Heart left ventricle (tissue), 16 donors: ENCODE data around the gene MLC1. TPM values are rescaled to one million over a fixed set of nuclear protein-coding genes. Genes with fewer than 3 reads are reported as not detected.

Source experiments
- ATAC-seq, 4 donors: fragments of 200-7000 bp; cut with Tn5 transposase; one replicate each; pipeline ENCODE4 v1.9.1; 2020 to 2022; ENCODE audit warnings: moderate library complexity in 4 of 4, mild to moderate bottlenecking in 3 of 4, moderate number of reproducible peaks in 1 of 4
- DNase-seq, 5 donors: peaks; one replicate each; pipeline ENCODE4 v3.0.0-alpha.2; 2020
- H3K27ac ChIP-seq, 12 donors: fragments of 200-600 bp; sonication (generic) in 4 of 12; one replicate each; pipeline versions ENCODE4 v1.5.0 to v1.8.0; 2016 to 2022; ENCODE audit warnings: mild to moderate bottlenecking in 2 of 12
- H3K27me3 ChIP-seq, 9 donors: fragments of 200-600 bp; sonication (generic) in 2 of 9; one replicate each; pipeline versions ENCODE4 v1.5.1 to v1.8.0; 2016 to 2022; ENCODE audit warnings: mild to moderate bottlenecking in 3 of 9
- H3K36me3 ChIP-seq, 9 donors: fragments of 200-600 bp; sonication (generic) in 2 of 9; one replicate each; pipeline versions ENCODE4 v1.5.0 to v1.8.0; 2018 to 2022; ENCODE audit warnings: mild to moderate bottlenecking in 2 of 9
- H3K4me1 ChIP-seq, 12 donors: fragments of 200-600 bp; sonication (generic) in 4 of 12; one replicate each; pipeline versions ENCODE4 v1.5.0 to v1.8.0; 2016 to 2022; ENCODE audit warnings: mild to moderate bottlenecking in 3 of 12
- H3K4me3 ChIP-seq, 12 donors: fragments of 200-600 bp; sonication (generic) in 4 of 12; one replicate each; pipeline versions ENCODE4 v1.5.0 to v1.8.0; 2017 to 2022; ENCODE audit warnings: mild to moderate bottlenecking in 9 of 12, moderate library complexity in 4 of 12
- H3K9me3 ChIP-seq, 12 donors: fragments of 200-600 bp; sonication (generic) in 4 of 12; one replicate each; pipeline versions ENCODE4 v1.5.0 to v1.8.0; 2016 to 2022; ENCODE audit warnings: mild to moderate bottlenecking in 1 of 12
- CTCF ChIP-seq, 12 donors: fragments of 200-600 bp; sonication (generic) in 4 of 12; IDR thresholded peaks; one replicate each; pipeline versions ENCODE4 v1.5.0 to v1.8.0; 2018 to 2022; ENCODE audit warnings: antibody characterized with exemption in 12 of 12, mild to moderate bottlenecking in 5 of 12
- POLR2A ChIP-seq, 2 donors: fragments of 450-650 bp; IDR thresholded peaks; one replicate each; pipeline ENCODE4 v1.6.1; 2017; ENCODE audit warnings: antibody characterized with exemption in 2 of 2, mild to moderate bottlenecking in 2 of 2, moderate library complexity in 2 of 2
- WGBS, 4 donors: extraction: QIAGEN DNeasy Blood & Tissue Kit in 2 of 4; methylation state at CpG; one replicate each; pipeline versions ENCODE4 v1.1.5 to v1.1.7; 2013 to 2018; 5-methylcytosine and 5-hydroxymethylcytosine counted together
- intact Hi-C, 10 donors: fragments of 100-400 bp; cut with DNase I; formaldehyde crosslinking; loops; one replicate each; pipeline versions ENCODE4 v1.11.1 to v1.14.2; 2022
- polyA plus RNA-seq, 2 donors: library from polyadenylated mRNA; stranded (reverse); fragments of 200-250 nt; gene quantifications; one replicate each; pipeline ENCODE4 v1.2.3, GENCODE V29; 2013
- total RNA-seq, 9 donors: library from RNA; depleted of rRNA in 2 of 9; stranded (reverse); fragments of >200 nt in 2 of 9; fragmentation: NEBNext Ultra II Directional in 3 of 9; extraction: Animal tissue kit (Norgen Biotek cat#: 25700) in 3 of 9; gene quantifications; one replicate each; pipeline versions ENCODE4 v1.1.0 to v1.2.4, GENCODE V29; 2016 to 2023
- donor health status: ischemic (EF 13 %, LVEDD 7.1; RV severe dilation, severe dysfunction).
- donor health status: healthy with polysubstance abuse.
- donor health status: DM: no; HTN: yes; CAD: no.
- donor health status: DM: no; HTN: no; CAD: no.
- donor health status: ischemic (EF 25% LVEDD 6.9; RV normal size, moderate dysfunction).
- donor health status: ischemic (EF 25% LVEDD 5.7; RV mildly dilated, moderate dysfunction).
- donor health status: healthy.
- donor health status: DM: yes; HTN: yes; CAD: no.
- donor health status: ischemic (EF 35%, LVEDD 5.7; RV mildly dilated, moderate dysfunction).
- donor health status: nonischemic (EF 11% LVEDD 7.7; RV severe dilation, severe dysfunction).
- donor health status: DM: yes; HTN: yes; CAD: no.
- donor health status: PGD.
- donor health status: ischemic (EF 29% LVEDD 5.4; RV normal size, mild dysfunction).
- donor health status: nonischemic (EF 23%, LVEDD 6.1; RV moderate dilation, normal function).

The MLC1 gene
- total and polyA plus RNA-seq, 11 donors = 0.03 to 0.80 (median 0.15) TPM; not detected in 5

DNA sequence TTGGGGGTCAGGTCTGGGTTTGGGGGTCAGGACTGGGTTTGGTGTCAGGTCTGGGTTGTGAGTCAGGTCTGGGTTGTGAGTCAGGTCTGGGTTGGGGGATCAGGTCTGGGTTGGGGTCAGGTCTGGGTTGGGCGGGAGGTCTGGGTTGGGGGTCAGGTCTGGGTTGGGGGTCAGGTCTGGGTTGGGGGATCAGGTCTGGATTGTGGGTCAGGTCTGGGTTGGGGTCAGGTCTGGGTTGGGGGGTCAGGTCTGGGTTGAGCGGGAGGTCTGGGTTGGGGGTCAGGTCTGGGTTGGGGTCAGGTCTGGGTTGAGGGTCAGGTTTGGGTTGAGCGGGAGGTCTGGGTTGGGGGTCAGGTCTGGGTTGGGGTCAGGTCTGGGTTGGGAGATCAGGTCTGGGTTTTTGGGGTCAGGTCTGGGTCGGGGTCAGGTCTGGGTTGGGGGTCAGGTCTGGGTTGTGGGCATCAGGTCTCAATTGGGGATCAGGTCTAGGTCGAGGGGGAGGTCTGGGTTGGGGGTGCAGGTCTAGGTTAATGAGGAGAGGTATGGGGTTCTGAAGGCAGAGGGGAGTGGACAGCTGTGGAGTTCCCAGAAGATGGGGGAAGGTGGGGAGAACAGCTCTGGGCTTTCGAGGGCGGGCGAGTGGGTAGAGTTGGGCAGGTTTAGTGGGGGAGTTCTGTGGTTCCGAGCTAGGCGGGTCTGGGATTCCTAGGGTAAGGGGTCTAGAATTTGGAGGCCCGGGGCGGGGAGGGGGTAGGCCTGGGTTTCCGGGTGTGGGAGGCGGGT, 27.8 kb downstream of the MLC1 start:
- H3K4me1 ChIP-seq = peaks cover 0 to 18% (median 9%) of the 10 kb centered on the region in 12 donors
- TF ChIP-seq POLR2A (IDR thresholded peaks at IDR 0.05) (no peak), CTCF (IDR thresholded peaks at IDR 0.05) (no peak)
- no peaks in the 10 kb centered on the region for H3K36me3 ChIP-seq
- peak in 1 of 5 donors; percentile 14 for DNase-seq
- H3K27me3 ChIP-seq = peaks cover 9 to 37% (median 25%) of the 10 kb centered on the region in 9 donors
- 81 to 88% (median 86%) methylated on average over 13 to 14 of the region's 14 CpGs for WGBS, 4 donors
- no peak overlapping the region for H3K27ac ChIP-seq
- H3K9me3 ChIP-seq = peaks cover 0 to 17% (median 11%) of the 10 kb centered on the region in 12 donors
- no peak for ATAC-seq
- no peak overlapping the region for H3K4me3 ChIP-seq
- intact Hi-C loops = no loop called here

- H3K27ac ChIP-seq = no peak overlapping the region
- H3K4me1 ChIP-seq = peaks cover 0 to 18% (median 9%) of the 10 kb centered on the region in 12 donors
- no peak for ATAC-seq
- intact Hi-C loops = no loop called here
- no peak overlapping the region for H3K4me3 ChIP-seq
- H3K36me3 ChIP-seq = no peaks in the 10 kb centered on the region
- H3K9me3 ChIP-seq = peaks cover 0 to 21% (median 11%) of the 10 kb centered on the region in 12 donors
- H3K27me3 ChIP-seq = peaks cover 9 to 32% (median 25%) of the 10 kb centered on the region in 9 donors
- 70 to 73% (median 73%) methylated on average over 28 to 34 of the region's 34 CpGs for WGBS, 4 donors
- DNase-seq = peak in 1 of 5 donors; percentile 5
- TF ChIP-seq POLR2A (IDR thresholded peaks at IDR 0.05) = no peak
- no peak for TF ChIP-seq CTCF (IDR thresholded peaks at IDR 0.05)
Measured at GRCh38 chr22:50056214-50056972, 28.8 kb downstream of the MLC1 start.

DNA sequence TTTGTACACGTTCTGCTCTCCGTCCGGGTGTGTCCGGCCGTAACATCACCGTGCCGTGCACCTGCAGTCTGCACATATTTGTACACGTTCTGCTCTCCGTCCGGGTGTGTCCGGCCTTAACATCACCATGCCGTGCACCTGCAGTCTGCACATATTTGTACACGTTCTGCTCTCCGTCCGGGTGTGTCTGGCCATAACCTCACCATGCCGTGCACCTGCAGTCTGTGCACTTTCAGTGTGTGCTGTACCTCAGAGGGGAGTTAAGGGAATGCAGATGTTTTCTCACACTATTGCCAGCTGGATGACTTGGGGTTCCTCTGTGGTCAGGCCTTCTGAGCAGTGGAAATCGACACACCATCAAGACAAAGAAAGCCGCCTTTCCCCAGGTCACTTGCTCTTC, 31.4 kb downstream of the MLC1 start:
- Histone ChIP-seq H3K36me3 (no peaks in the 10 kb centered on the region), H3K27ac (no peak overlapping the region), H3K27me3 (peaks cover 6 to 13% (median 6%) of the 10 kb centered on the region in 9 donors), H3K9me3 (peaks cover 0 to 21% (median 11%) of the 10 kb centered on the region in 12 donors), H3K4me1 (peaks cover 0 to 8% (median 4%) of the 10 kb centered on the region in 12 donors), H3K4me3 (no peak overlapping the region)
- ATAC-seq = no peak
- 94 to 95% (median 94%) methylated on average over 18 of the region's 18 CpGs for WGBS, 4 donors
- DNase-seq = peak in 1 of 5 donors; percentile 4
- intact Hi-C loops = no loop called here
- TF ChIP-seq POLR2A (IDR thresholded peaks at IDR 0.05) = no peak
- TF ChIP-seq CTCF (IDR thresholded peaks at IDR 0.05) = no peak

GRCh38 chr22:50051930-50052329, 33.3 kb downstream of the MLC1 start:
- H3K4me3 ChIP-seq = no peak overlapping the region
- H3K27ac ChIP-seq = no peak overlapping the region
- ATAC-seq (no peak), DNase-seq (peak in 1 of 5 donors; percentile 5)
- 81 to 87% (median 83%) methylated on average over 15 to 18 of the region's 18 CpGs for WGBS, 4 donors
- H3K36me3 ChIP-seq = no peaks in the 10 kb centered on the region
- H3K4me1 ChIP-seq = no peaks in the 10 kb centered on the region
- peaks cover 0 to 21% (median 11%) of the 10 kb centered on the region in 12 donors for H3K9me3 ChIP-seq
- intact Hi-C loops = no loop called here
- TF ChIP-seq POLR2A (IDR thresholded peaks at IDR 0.05) = no peak
- TF ChIP-seq CTCF (IDR thresholded peaks at IDR 0.05) = no peak
- H3K27me3 ChIP-seq = peaks cover 0 to 14% (median 0%) of the 10 kb centered on the region in 9 donors
